HUES64 (cell line): ENCODE measurements around the gene PARD3B.

Experiments used
- H3K27ac ChIP-seq: 2 replicates; pipeline ENCODE4 v1.7.0; 2013; ENCODE audit warnings: low read depth, low read length, inconsistent platforms
- H3K27me3 ChIP-seq: 2 replicates; pipeline ENCODE4 v1.6.1; 2013; ENCODE audit warnings: mild to moderate bottlenecking, low read length; ENCODE audit not compliant: insufficient read depth
- H3K36me3 ChIP-seq: 2 replicates; pipeline ENCODE4 v1.6.1; 2013; ENCODE audit warnings: mild to moderate bottlenecking, low read length; ENCODE audit not compliant: insufficient read depth
- H3K4me1 ChIP-seq: 2 replicates; pipeline ENCODE4 v1.6.1; 2013; ENCODE audit warnings: mild to moderate bottlenecking, low read length, moderate library complexity; ENCODE audit not compliant: insufficient read depth
- H3K4me3 ChIP-seq: 2 replicates; pipeline ENCODE4 v1.5.1; 2013; ENCODE audit warnings: mild to moderate bottlenecking, low read length, moderate library complexity
- H3K9ac ChIP-seq: 2 replicates; pipeline ENCODE4 v1.6.1; 2013; ENCODE audit warnings: mild to moderate bottlenecking, low read depth, low read length
- H3K9me3 ChIP-seq: 2 replicates; pipeline ENCODE4 v1.6.1; 2013; ENCODE audit warnings: low read depth, low read length; ENCODE audit not compliant: insufficient read depth
- WGBS: fragments of 150-250, 120-280 bp; methylation state at CpG from one replicate; pipeline ENCODE4 v1.1.7; 2013; ENCODE audit warnings: missing lambda C conversion rate; 5-methylcytosine and 5-hydroxymethylcytosine counted together

Gene PARD3B

DNA sequence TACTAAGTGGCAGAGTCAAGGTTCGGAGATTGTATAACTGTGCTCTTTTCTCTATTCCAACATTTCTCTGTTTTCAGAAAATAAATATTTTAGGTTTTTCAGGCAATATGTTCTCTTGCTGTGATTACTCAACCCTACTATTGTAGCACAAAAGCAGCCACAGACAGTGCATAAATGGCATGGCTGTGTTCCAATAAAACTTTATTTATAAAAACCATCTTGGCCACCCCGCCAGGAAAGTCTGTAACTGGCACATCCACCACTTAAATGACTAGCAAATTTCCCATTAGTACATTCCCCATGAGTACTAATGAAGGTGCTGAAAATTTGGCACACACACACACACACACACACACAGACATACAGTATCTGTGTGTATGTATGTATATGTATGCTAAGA lies 30.8 kb upstream of the PARD3B start:
- no peak overlapping the region for H3K27ac ChIP-seq
- H3K4me3 ChIP-seq = no peak overlapping the region
- no peaks in the 10 kb centered on the region for H3K36me3 ChIP-seq
- no peak overlapping the region for H3K9ac ChIP-seq
- no peaks in the 10 kb centered on the region for H3K9me3 ChIP-seq
- 95% methylated on average over 2 of the region's 2 CpGs for WGBS
- H3K27me3 ChIP-seq = no peaks in the 10 kb centered on the region
- H3K4me1 ChIP-seq = peaks cover 5% of the 10 kb centered on the region

DNA sequence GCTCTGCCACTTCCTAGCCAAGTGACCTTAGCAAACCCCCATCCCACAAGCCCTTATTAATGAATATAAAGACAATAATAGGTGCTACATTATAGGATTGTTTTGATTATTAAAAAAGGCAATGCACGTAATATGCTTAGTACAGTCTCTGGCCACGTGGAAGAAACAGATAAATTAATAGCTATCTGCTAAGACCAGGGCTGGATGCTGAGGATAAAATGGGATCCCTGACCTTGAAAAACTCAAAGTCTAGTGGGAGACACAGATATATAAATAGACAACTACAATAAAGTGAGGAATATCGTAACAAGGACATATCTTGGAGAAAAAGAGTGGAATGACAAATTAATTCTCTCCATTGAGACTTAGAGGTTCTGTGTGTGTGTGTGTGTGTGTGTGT lies 29.9 kb upstream of the PARD3B start:
- 91% methylated on average over 2 of the region's 3 CpGs for WGBS
- Histone ChIP-seq H3K4me1 (peaks cover 9% of the 10 kb centered on the region), H3K9me3 (no peaks in the 10 kb centered on the region), H3K9ac (no peak overlapping the region), H3K27ac (no peak overlapping the region), H3K27me3 (no peaks in the 10 kb centered on the region), H3K4me3 (no peak overlapping the region), H3K36me3 (no peaks in the 10 kb centered on the region)

DNA sequence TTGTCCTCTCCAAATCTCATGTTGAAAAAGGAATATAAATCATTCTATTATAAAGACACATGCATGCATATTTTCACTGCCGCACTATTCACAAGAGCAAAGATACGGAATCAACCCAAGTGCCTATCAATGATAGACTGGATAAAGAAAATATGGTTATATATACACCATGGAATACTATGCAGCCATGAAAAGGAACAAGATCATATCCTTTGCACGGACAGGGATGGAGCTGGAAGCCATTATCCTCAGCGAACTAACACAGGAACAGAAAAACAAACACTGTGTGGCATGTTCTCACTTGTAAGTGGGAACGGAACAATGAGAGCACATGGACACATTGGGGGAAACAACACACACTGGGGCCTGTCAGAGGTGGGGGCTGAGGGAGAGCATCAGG lies 28.1 kb upstream of the PARD3B start:
- H3K27ac ChIP-seq = no peak overlapping the region
- WGBS = 93% methylated on average over 3 of the region's 5 CpGs
- peaks cover 9% of the 10 kb centered on the region for H3K4me1 ChIP-seq
- no peaks in the 10 kb centered on the region for H3K27me3 ChIP-seq
- no peak overlapping the region for H3K4me3 ChIP-seq
- no peak overlapping the region for H3K9ac ChIP-seq
- H3K36me3 ChIP-seq = no peaks in the 10 kb centered on the region
- no peaks in the 10 kb centered on the region for H3K9me3 ChIP-seq

DNA sequence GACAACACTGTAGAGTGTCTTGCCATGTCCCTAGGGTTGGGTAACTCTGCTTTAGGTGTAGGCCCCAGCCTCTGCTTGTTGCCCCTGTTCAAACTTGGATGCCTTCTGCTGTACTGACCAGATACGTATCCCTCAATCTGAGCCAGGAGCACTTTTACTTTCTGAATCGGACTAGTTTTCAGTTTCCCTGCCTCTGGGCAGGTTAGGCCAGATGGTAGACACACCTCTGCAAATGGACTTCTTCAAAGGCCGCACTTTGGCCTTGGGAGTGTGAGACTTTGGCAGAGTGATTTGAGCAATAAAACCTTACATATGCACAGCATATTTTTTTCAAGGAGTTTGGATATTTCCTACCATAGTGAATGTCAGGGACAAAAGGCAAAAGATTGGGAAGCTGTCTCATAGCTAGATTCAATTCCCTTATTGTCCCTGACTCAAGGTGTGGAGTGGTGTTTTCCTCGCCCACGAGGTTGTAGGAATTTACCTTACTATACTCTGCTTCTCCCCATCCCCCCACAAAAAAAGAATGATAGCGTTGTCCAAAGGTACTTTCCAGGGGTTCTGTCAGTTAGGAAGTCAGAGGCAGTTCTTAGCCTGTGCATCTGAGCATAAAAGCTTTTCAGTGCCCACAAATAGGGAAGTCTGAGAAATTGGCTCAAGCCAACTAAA lies 15.3 kb upstream of the PARD3B start:
- H3K4me3 ChIP-seq = no peak overlapping the region
- WGBS = 93% methylated on average over 4 of the region's 6 CpGs
- H3K27ac ChIP-seq = no peak overlapping the region
- H3K9me3 ChIP-seq = no peaks in the 10 kb centered on the region
- no peaks in the 10 kb centered on the region for H3K27me3 ChIP-seq
- no peaks in the 10 kb centered on the region for H3K4me1 ChIP-seq
- H3K9ac ChIP-seq = no peak overlapping the region
- no peaks in the 10 kb centered on the region for H3K36me3 ChIP-seq

DNA sequence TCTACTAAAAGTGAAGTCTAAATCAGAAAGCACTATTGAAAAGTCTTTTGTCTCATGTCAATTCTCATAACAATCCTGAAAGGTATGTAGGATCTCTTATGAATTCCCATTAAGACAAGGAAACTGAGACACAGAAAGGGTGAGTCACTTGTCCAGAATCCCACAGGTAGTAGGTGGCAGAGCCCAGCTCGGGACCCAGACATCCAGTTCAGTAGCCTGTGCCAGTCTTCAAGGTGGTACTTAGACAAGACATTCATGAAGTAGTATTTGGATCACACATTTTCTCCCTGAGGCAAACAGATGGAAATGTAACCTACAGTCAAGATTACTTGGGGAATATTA lies 14.8 kb upstream of the PARD3B start:
- H3K27me3 ChIP-seq = no peaks in the 10 kb centered on the region
- H3K9ac ChIP-seq = no peak overlapping the region
- H3K4me3 ChIP-seq = no peak overlapping the region
- H3K36me3 ChIP-seq = no peaks in the 10 kb centered on the region
- H3K4me1 ChIP-seq = no peaks in the 10 kb centered on the region
- no peak overlapping the region for H3K27ac ChIP-seq
- H3K9me3 ChIP-seq = no peaks in the 10 kb centered on the region
- 83% methylated on average over 1 of the region's 1 CpG for WGBS

DNA sequence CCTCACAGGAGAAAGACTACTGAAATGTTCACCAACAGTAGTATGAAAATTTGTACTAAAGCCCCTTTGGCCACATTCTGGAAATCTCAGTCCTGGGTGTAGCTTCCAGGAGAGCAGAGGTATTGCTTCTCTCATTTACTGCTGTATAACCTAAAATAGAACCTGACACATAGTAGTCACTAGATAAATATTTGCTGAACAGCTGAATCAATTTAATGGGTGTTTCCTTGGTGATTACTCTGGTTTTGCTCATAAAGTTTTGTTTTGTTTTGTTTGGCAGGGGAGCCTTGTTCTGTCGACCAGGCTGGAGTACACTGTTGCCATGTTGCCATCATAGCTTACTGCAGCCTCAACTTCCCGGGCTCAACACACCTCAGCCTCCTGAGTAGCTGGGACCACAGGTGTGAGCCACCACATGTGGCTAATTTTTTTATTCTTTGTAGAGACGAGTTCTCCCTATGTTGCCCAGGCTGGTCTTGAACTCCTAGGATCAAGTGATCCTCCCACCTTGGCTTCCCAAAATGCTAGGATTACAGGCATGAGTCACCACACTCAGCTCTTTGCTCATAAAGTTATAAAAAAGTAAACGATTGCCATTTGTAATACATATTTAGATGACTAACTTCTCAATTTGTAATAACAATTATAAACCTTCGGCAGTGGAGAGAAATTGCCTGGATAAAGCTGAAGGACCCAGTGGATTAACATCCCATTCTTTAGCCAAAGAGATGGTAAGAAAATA lies 11.5 kb upstream of the PARD3B start:
- no peak overlapping the region for H3K4me3 ChIP-seq
- H3K36me3 ChIP-seq = no peaks in the 10 kb centered on the region
- H3K27me3 ChIP-seq = no peaks in the 10 kb centered on the region
- WGBS = 94% methylated on average over 3 of the region's 5 CpGs
- no peaks in the 10 kb centered on the region for H3K9me3 ChIP-seq
- no peak overlapping the region for H3K9ac ChIP-seq
- H3K4me1 ChIP-seq = peaks cover 10% of the 10 kb centered on the region
- H3K27ac ChIP-seq = no peak overlapping the region

DNA sequence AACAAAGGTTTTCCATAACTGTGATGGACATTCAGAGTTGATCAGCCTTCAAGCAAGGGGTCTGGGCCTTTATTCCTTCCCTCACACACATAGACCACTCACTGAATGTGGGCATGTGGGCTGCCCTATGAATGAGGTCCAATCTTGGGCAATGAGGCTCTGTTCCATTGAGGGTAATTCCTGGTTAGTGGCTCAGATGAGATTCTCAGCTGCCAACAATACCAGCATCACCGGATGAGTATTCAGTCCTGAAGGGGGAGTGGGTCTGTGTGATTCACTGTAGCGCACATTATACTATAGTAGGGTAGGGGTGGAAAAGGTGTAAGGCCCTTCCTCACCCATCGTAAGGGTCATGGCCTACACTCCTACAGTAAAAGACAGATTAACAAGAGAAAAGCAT lies 9.9 kb upstream of the PARD3B start:
- H3K4me1 ChIP-seq = peaks cover 14% of the 10 kb centered on the region
- no peak overlapping the region for H3K27ac ChIP-seq
- no peaks in the 10 kb centered on the region for H3K27me3 ChIP-seq
- H3K36me3 ChIP-seq = no peaks in the 10 kb centered on the region
- H3K4me3 ChIP-seq = no peak overlapping the region
- 87% methylated on average over 3 of the region's 3 CpGs for WGBS
- no peak overlapping the region for H3K9ac ChIP-seq
- H3K9me3 ChIP-seq = no peaks in the 10 kb centered on the region

DNA sequence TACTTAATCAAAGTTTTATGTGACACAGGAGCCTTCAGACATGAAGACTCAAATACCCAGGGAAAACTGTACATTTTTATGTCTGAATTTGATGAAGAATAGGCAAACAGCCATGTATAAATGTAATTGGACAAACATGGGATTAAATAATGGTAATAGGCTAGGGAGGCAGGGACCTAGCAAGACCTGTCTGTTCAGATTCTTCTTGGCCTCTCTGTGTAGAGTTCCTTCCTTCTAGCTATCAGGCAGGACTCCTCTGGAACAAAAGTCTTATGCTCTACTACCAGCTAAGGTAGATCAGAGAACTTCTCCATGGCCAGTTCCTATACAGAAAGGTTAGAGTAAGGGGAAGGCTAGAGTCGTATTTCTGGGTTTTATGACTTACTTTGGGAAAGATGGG lies 9.5 kb upstream of the PARD3B start:
- no peaks in the 10 kb centered on the region for H3K9me3 ChIP-seq
- H3K27ac ChIP-seq = no peak overlapping the region
- H3K36me3 ChIP-seq = no peaks in the 10 kb centered on the region
- H3K27me3 ChIP-seq = no peaks in the 10 kb centered on the region
- no peak overlapping the region for H3K4me3 ChIP-seq
- H3K9ac ChIP-seq = no peak overlapping the region
- peaks cover 14% of the 10 kb centered on the region for H3K4me1 ChIP-seq
- WGBS = 93% methylated on average over 1 of the region's 1 CpG

DNA sequence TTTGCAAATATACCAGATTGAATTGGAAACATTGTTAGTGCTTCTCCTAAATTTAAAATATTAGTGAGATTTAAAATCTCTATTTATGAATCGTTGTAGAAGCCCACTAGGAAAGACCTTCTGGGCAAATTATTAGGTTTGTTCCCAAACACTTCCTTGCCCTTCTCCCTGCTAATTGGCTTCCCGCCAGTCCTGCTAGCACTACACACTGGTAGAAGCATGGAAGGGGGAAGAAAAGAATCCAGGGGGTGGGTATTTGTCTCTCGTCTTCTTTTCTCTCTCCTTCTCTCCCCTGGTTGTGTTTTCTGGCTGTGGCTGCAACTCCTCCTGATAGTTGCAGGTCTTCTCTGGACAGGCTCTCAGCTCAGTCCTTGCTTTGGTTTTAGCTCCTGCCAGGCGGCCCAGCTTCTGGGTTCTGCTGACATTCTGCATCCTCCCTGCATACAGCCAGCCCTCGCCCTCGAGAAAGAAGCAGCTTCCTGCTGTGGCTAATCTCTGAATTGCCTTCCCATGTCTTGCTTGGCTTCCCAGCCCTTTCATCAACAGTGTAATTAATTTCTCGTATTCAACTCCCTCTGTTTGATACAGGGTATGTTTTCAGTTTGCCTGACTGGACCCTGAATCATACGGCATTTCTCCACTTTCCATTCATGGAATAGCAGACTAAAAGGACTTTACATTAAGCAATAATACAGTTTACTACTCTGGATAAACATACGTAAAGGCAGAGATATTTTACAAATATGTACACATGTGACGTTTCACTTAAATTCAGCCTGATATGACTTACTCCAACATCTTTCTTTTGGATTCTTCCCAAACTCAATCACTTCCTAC lies 6.9 kb upstream of the PARD3B start:
- peak overlapping the region; percentile 34 for H3K4me3 ChIP-seq
- H3K27ac ChIP-seq = 0 out of 2 replicates have a peak overlapping the region, but pooled peaks have one; percentile 45
- 46% methylated on average over 8 of the region's 10 CpGs for WGBS
- H3K4me1 ChIP-seq = peaks cover 14% of the 10 kb centered on the region
- H3K36me3 ChIP-seq = no peaks in the 10 kb centered on the region
- H3K9ac ChIP-seq = peak overlapping the region; percentile 57; the same call in 1 of the 2 replicates
- peaks cover 7% of the 10 kb centered on the region for H3K27me3 ChIP-seq
- H3K9me3 ChIP-seq = no peaks in the 10 kb centered on the region

DNA sequence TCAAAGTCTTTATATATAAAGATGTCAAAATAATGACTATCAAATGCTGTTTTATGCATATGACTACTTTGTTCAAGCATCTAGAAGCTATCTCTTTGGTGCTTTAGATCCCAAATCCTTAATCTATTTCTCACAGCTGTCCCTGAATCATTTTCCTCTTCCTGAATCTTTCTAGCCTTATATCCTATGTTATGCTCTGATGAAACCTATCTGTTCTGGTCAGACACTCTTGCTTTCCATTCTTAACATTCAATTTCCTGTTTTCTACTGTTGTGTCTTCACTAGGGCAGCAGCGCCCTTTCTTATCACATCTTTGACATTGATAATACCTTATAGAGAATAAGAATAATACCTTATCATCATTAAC lies 6.3 kb upstream of the PARD3B start:
- H3K27me3 ChIP-seq = peaks cover 13% of the 10 kb centered on the region
- no peak overlapping the region for H3K27ac ChIP-seq
- H3K9ac ChIP-seq = no peak overlapping the region
- H3K36me3 ChIP-seq = no peaks in the 10 kb centered on the region
- WGBS = no CpG with 5 or more reads among the region's 1 CpG
- H3K4me1 ChIP-seq = peaks cover 14% of the 10 kb centered on the region
- no peaks in the 10 kb centered on the region for H3K9me3 ChIP-seq
- H3K4me3 ChIP-seq = no peak overlapping the region

DNA sequence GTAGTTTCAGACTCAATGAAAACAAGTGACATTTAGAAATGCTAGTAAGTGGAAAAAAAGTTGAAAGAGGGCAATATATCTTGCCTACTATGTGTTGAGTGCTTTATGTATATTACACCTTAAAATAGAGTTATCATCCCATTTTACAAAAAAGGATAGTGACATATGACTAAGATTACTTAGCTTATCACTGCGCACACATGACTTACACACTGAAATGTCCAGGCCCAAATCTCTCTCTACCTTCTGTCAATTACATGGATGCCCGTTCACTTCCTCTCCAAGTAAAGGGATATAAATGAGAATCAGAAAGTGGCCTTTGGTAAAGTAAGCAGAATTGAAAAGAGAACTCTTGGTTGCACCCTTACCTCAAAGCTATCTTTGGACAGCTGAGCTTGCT lies 3.6 kb upstream of the PARD3B start:
- 100% methylated on average over 2 of the region's 2 CpGs for WGBS
- no peak overlapping the region for H3K9ac ChIP-seq
- H3K4me1 ChIP-seq = peaks cover 23% of the 10 kb centered on the region
- no peaks in the 10 kb centered on the region for H3K9me3 ChIP-seq
- H3K4me3 ChIP-seq = no peak overlapping the region
- H3K36me3 ChIP-seq = no peaks in the 10 kb centered on the region
- no peak overlapping the region for H3K27ac ChIP-seq
- H3K27me3 ChIP-seq = peaks cover 36% of the 10 kb centered on the region
